Lower lobe of right lung (tissue), 2 donors: ENCODE results near the gene ARHGAP24. TPM values are rescaled to one million over a fixed set of nuclear protein-coding genes. Genes with fewer than 3 reads are reported as not detected.

Experiments used
- ATAC-seq, 2 donors: fragments of 200-7000 bp; cut with Tn5 transposase; one replicate each; pipeline ENCODE4 v1.9.1; 2020 to 2022; ENCODE audit warnings: mild to moderate bottlenecking in 2 of 2, moderate library complexity in 2 of 2
- DNase-seq: peaks from one replicate; pipeline ENCODE4 v3.0.0-alpha.2; 2020
- H3K27ac ChIP-seq: fragments of 200-600 bp; one replicate; pipeline ENCODE4 v1.8.0; 2022
- H3K27me3 ChIP-seq: fragments of 200-600 bp; one replicate; pipeline ENCODE4 v1.8.0; 2022; ENCODE audit warnings: low read depth
- H3K36me3 ChIP-seq: fragments of 200-600 bp; one replicate; pipeline ENCODE4 v1.8.0; 2022; ENCODE audit warnings: mild to moderate bottlenecking
- H3K4me1 ChIP-seq: fragments of 200-600 bp; one replicate; pipeline ENCODE4 v1.8.0; 2022
- H3K4me3 ChIP-seq: fragments of 200-600 bp; one replicate; pipeline ENCODE4 v1.8.0; 2022; ENCODE audit warnings: mild to moderate bottlenecking
- H3K9me3 ChIP-seq: fragments of 200-600 bp; one replicate; pipeline ENCODE4 v1.8.0; 2022
- intact Hi-C: fragments of 100-400 bp; cut with DNase I; formaldehyde crosslinking; loops from one replicate; pipeline ENCODE4 v1.11.0; 2022
- total RNA-seq: library from RNA; stranded (reverse); fragmentation: NEBNext Ultra II Directional; extraction: Animal tissue kit (Norgen Biotek cat#: 25700); gene quantifications from one replicate; pipeline ENCODE4 v1.2.1, GENCODE V29; 2021
- TF ChIP-seq, protein P1 (sequence below): fragments of 200-600 bp; IDR thresholded peaks from one replicate; pipeline ENCODE4 v1.8.0; 2022; ENCODE audit warnings: antibody characterized with exemption, mild to moderate bottlenecking
- donor health status: DM: no; HTN: yes; CAD: no; lungs with severe emphysema.

Gene ARHGAP24
- total RNA-seq, 1 donor from 2014 or later, result 28.7 TPM

- H3K4me3 ChIP-seq, result no peak overlapping the region
- no peak overlapping the region for H3K27ac ChIP-seq
- no peaks in the 10 kb centered on the region for H3K9me3 ChIP-seq
- intact Hi-C loops, result no loop called here
- TF ChIP-seq, protein P1, sequence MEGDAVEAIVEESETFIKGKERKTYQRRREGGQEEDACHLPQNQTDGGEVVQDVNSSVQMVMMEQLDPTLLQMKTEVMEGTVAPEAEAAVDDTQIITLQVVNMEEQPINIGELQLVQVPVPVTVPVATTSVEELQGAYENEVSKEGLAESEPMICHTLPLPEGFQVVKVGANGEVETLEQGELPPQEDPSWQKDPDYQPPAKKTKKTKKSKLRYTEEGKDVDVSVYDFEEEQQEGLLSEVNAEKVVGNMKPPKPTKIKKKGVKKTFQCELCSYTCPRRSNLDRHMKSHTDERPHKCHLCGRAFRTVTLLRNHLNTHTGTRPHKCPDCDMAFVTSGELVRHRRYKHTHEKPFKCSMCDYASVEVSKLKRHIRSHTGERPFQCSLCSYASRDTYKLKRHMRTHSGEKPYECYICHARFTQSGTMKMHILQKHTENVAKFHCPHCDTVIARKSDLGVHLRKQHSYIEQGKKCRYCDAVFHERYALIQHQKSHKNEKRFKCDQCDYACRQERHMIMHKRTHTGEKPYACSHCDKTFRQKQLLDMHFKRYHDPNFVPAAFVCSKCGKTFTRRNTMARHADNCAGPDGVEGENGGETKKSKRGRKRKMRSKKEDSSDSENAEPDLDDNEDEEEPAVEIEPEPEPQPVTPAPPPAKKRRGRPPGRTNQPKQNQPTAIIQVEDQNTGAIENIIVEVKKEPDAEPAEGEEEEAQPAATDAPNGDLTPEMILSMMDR, result no peak
- peaks cover 16% of the 10 kb centered on the region for H3K4me1 ChIP-seq
- ATAC-seq (no peak), DNase-seq (no peak)
- H3K36me3 ChIP-seq, result no peaks in the 10 kb centered on the region
- H3K27me3 ChIP-seq, result no peaks in the 10 kb centered on the region
Measured at GRCh38 chr4:85495621-85496020, 20.7 kb downstream of the ARHGAP24 start.

DNA sequence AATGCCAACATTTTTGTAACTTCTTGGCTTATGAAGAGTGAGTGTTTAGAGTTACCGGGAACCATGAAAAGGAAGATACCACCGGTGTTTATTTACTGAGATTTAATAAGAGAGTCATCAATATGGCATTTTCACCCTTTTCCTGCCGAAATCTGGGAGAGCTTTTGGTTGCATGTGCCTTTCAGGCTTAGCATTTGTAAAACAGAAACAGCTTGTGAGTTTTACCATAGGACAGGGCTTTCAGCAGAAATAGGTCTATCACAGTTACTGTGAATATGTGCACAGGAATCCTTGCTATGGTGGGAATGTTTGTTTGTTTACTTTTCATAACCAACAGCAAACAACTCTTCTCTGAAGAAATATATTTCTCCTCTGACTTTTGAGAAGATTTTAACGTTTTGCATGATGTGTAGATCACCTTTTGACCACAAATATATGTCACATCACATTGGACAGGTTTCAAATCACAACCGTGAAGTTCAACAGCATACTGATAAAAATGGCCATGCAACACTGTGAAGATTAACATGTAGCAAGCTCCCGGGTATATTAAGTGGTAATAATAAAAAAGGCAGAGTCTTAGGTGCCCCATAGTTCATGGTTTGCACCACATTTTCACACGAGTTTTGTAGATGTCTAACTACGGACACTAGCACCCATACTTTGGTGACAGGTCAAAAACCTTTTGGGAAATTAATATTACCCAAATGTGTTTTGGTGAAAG, 21.3 kb downstream of the ARHGAP24 start:
- no peaks in the 10 kb centered on the region for H3K9me3 ChIP-seq
- intact Hi-C loops, result no loop called here
- no peak overlapping the region for H3K4me3 ChIP-seq
- no peaks in the 10 kb centered on the region for H3K27me3 ChIP-seq
- DNase-seq (no peak), ATAC-seq (no peak)
- no peak overlapping the region for H3K27ac ChIP-seq
- peaks cover 16% of the 10 kb centered on the region for H3K4me1 ChIP-seq
- no peaks in the 10 kb centered on the region for H3K36me3 ChIP-seq
- TF ChIP-seq, protein P1, result no peak

DNA sequence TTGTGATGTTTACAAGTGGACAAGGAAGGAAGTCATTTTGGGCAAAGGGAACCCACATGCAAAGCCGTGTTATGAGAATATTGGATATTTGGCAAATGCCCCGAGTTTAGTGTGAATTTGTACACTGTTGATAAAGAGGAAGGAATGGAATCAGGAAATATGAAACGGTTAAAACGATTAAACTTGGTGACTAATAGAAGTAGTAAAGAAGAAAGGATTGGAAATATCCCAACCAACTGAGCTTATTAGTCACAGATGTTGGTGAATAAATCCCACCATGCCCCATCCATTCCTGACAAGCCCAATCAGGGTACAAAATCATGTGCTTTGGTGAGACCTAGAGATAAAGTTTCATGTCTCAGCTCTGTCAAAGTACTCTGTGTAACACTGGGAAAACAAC, 22.0 kb downstream of the ARHGAP24 start:
- Histone ChIP-seq H3K27ac (no peak overlapping the region), H3K4me1 (peaks cover 16% of the 10 kb centered on the region)

GRCh38 chr4:85498068-85498733, 23.3 kb downstream of the ARHGAP24 start:
- TF ChIP-seq, protein P1, result no peak
- H3K27me3 ChIP-seq, result no peaks in the 10 kb centered on the region
- peak overlapping the region; percentile 56 for H3K27ac ChIP-seq
- no peaks in the 10 kb centered on the region for H3K9me3 ChIP-seq
- intact Hi-C loops, result no loop called here
- peaks cover 16% of the 10 kb centered on the region for H3K4me1 ChIP-seq
- H3K4me3 ChIP-seq, result no peak overlapping the region
- no peaks in the 10 kb centered on the region for H3K36me3 ChIP-seq
- ATAC-seq (peak; percentile 93 to 97), DNase-seq (peak; percentile 79)

More for the DNA sequence above, 22.0 kb downstream of the ARHGAP24 start:
- intact Hi-C loops, result no loop called here
- no peak for ATAC-seq
- Histone ChIP-seq H3K4me3 (no peak overlapping the region), H3K27me3 (no peaks in the 10 kb centered on the region), H3K36me3 (no peaks in the 10 kb centered on the region), H3K9me3 (no peaks in the 10 kb centered on the region)
- TF ChIP-seq, protein P1, result no peak
- DNase-seq, result no peak

DNA sequence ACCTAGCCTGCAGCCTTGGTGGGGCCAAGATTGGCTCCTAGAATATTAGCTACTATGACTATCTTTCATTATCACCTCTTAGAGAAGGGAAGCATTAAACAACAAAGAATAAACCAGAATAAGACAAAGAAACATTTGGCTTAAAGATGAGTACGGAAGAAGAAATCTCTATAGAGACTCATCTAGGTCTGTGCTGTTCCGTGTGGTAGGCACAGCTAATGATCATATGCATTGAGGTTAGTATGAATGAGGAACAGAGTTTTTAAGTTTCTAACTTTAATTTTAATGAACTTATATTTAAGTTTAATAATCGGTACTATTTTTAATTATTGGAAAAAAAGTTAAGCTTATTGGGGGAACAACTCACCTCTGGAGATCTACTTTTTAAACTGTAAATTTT, 24.6 kb downstream of the ARHGAP24 start:
- Histone ChIP-seq H3K36me3 (no peaks in the 10 kb centered on the region), H3K27me3 (no peaks in the 10 kb centered on the region), H3K9me3 (no peaks in the 10 kb centered on the region), H3K4me3 (no peak overlapping the region), H3K4me1 (peaks cover 16% of the 10 kb centered on the region), H3K27ac (no peak overlapping the region)
- intact Hi-C loops, result no loop called here
- ATAC-seq (no peak), DNase-seq (no peak)
- TF ChIP-seq, protein P1, result no peak
